Measurements from ENCODE around the gene TCERG1L.

TCERG1L gene

GRCh38 chr10:131250454-131251145 lies 60.9 kb downstream of the TCERG1L start:
- POLR2A ChIA-PET = no interaction called here
- H3K4me3 ChIP-seq (ENCODE audit: low read depth, low read length) = no peak overlapping the region

DNA sequence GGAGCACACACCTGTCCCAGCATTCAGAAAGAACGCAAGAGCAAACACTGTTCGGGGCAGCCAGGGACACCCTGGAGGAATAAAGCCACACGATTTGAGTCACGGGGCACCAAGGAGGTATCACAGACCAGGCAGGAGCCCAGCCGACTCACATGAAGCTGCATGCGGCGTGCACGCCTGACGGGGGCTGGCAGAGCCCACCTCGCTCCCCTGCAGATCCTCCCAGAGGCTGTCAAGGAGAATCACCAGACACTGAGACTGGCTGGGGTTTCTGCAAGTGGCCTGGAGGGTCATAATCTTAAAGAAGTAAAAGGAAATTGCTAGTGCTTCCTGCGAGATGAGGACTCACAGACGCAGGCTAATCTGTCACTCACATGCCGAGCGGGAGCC lies 61.6 kb downstream of the TCERG1L start:
- CTCF ChIA-PET = no interaction called here
- POLR2A ChIA-PET = no interaction called here
- DNase-seq (ENCODE audit: low read depth, low spot score) = no peak
- no peak overlapping the region for H3K4me3 ChIP-seq (ENCODE audit: low read depth, low read length)
- TF ChIP-seq, protein P1, sequence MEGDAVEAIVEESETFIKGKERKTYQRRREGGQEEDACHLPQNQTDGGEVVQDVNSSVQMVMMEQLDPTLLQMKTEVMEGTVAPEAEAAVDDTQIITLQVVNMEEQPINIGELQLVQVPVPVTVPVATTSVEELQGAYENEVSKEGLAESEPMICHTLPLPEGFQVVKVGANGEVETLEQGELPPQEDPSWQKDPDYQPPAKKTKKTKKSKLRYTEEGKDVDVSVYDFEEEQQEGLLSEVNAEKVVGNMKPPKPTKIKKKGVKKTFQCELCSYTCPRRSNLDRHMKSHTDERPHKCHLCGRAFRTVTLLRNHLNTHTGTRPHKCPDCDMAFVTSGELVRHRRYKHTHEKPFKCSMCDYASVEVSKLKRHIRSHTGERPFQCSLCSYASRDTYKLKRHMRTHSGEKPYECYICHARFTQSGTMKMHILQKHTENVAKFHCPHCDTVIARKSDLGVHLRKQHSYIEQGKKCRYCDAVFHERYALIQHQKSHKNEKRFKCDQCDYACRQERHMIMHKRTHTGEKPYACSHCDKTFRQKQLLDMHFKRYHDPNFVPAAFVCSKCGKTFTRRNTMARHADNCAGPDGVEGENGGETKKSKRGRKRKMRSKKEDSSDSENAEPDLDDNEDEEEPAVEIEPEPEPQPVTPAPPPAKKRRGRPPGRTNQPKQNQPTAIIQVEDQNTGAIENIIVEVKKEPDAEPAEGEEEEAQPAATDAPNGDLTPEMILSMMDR (IDR thresholded peaks at IDR 0.05; ENCODE audit: insufficient read depth, low read length, missing control alignments) = no peak

More at GRCh38 chr10:131250454-131251145, 60.9 kb downstream of the TCERG1L start:
- CTCF ChIA-PET = no interaction called here
- TF ChIP-seq, protein P1 (IDR thresholded peaks at IDR 0.05; ENCODE audit: insufficient read depth, low read length, missing control alignments) = no peak
- DNase-seq (ENCODE audit: low read depth, low spot score) = no peak

DNA sequence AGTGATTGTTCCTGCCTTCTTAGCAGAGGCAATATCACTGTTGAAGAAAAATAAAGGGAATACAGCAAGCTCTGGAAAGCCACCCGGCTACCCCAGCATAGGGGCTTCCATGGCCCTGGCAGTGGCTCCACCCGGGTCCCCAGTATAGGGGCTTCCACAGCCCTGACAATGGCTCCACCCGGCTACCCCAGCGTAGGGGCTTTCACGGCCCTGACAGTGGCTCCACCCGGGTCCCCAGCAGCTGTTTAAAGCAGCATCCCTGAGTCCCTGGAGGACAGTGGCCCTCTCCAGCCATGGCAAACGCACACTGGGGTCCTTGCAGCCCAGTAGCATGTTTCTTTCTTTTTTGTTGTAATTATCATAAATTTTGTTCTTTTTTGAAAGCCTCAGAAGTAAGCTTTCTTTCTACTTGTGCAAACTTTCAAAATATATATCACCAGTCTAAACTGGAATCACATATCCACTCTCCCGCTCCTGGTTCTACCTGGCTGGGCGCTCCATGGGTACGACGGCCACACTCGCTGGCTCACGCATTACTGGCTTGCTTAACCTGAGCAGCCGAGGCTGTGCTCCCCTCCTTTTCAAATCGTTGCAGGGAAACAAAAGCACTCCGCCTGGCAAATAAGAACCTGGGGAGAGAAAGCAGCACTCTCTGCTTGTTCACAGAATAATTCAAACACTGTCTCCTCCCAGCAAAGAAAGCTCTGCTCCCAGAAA lies 62.1 kb downstream of the TCERG1L start:
- ChIA-PET POLR2A (no interaction called here), CTCF (no interaction called here)
- H3K4me3 ChIP-seq (ENCODE audit: low read depth, low read length) = no peak overlapping the region
- no peak for DNase-seq (ENCODE audit: low read depth, low spot score)
- TF ChIP-seq, protein P1 (IDR thresholded peaks at IDR 0.05; ENCODE audit: insufficient read depth, low read length, missing control alignments) = no peak

GRCh38 chr10:131248376-131249165 lies 63.0 kb downstream of the TCERG1L start:
- TF ChIP-seq, protein P1 (IDR thresholded peaks at IDR 0.05; ENCODE audit: insufficient read depth, low read length, missing control alignments) = no peak
- POLR2A ChIA-PET = no interaction called here
- CTCF ChIA-PET = no interaction called here
- no peak overlapping the region for H3K4me3 ChIP-seq (ENCODE audit: low read depth, low read length)
- DNase-seq (ENCODE audit: low read depth, low spot score) = no peak

GRCh38 chr10:131247873-131248272 lies 63.6 kb downstream of the TCERG1L start:
- no peak for DNase-seq (ENCODE audit: low read depth, low spot score)
- ChIA-PET POLR2A (no interaction called here), CTCF (no interaction called here)
- no peak overlapping the region for H3K4me3 ChIP-seq (ENCODE audit: low read depth, low read length)
- TF ChIP-seq, protein P1 (IDR thresholded peaks at IDR 0.05; ENCODE audit: insufficient read depth, low read length, missing control alignments) = no peak

GRCh38 chr10:131246775-131247174 lies 64.7 kb downstream of the TCERG1L start:
- no peak overlapping the region for H3K4me3 ChIP-seq (ENCODE audit: low read depth, low read length)
- CTCF ChIA-PET = no interaction called here
- POLR2A ChIA-PET = no interaction called here

More at GRCh38 chr10:131246775-131247174, 64.7 kb downstream of the TCERG1L start:
- no peak for DNase-seq (ENCODE audit: low read depth, low spot score)
- TF ChIP-seq, protein P1 (IDR thresholded peaks at IDR 0.05; ENCODE audit: insufficient read depth, low read length, missing control alignments) = no peak

All from AG04449 (cell line).